HEK293T (cell line): ENCODE measurements around the gene DNAAF5.

ENCODE experiments used
- BHLHE40 ChIP-seq: fragments of 450-650 bp; IDR thresholded peaks from 2 replicates; pipeline ENCODE4 v1.6.1; 2016; ENCODE audit warnings: mild to moderate bottlenecking, moderate library complexity, borderline replicate concordance
- ELF4 ChIP-seq: fragments of 450-650 bp; IDR thresholded peaks from 2 replicates; pipeline ENCODE4 v1.6.1; 2017; ENCODE audit warnings: antibody characterized with exemption
- FOXK2 ChIP-seq: fragments of 450-650 bp; IDR thresholded peaks from 2 replicates; pipeline ENCODE4 v1.6.1; 2016; ENCODE audit warnings: mild to moderate bottlenecking
- FOXM1 ChIP-seq: fragments of 450-650 bp; IDR thresholded peaks from 2 replicates; pipeline ENCODE4 v1.6.1; 2017; ENCODE audit warnings: mild to moderate bottlenecking, borderline replicate concordance
- HDGF ChIP-seq: fragments of 450-650 bp; IDR thresholded peaks from 2 replicates; pipeline ENCODE4 v1.6.1; 2017; ENCODE audit warnings: antibody characterized with exemption, borderline replicate concordance
- PKNOX1 ChIP-seq: fragments of 450-650 bp; IDR thresholded peaks from 2 replicates; pipeline ENCODE4 v1.6.1; 2016
- SP1 ChIP-seq: fragments of 450-650 bp; IDR thresholded peaks from 2 replicates; pipeline ENCODE4 v1.6.1; 2017
- SUZ12 ChIP-seq: fragments of 450-650 bp; IDR thresholded peaks from 2 replicates; pipeline ENCODE4 v1.6.1; 2016; ENCODE audit warnings: mild to moderate bottlenecking
- TARDBP ChIP-seq: fragments of 450-650 bp; IDR thresholded peaks from 2 replicates; pipeline ENCODE4 v1.6.1; 2016
- ZNF384 ChIP-seq: fragments of 450-650 bp; IDR thresholded peaks from 2 replicates; pipeline ENCODE4 v1.6.1; 2016

GRCh38 chr7:824664-825063, 98.2 kb downstream of the DNAAF5 start:
- TF ChIP-seq HDGF, result no peak
- no peak for TF ChIP-seq SP1
- no peak for TF ChIP-seq BHLHE40
- no peak for TF ChIP-seq SUZ12
- TF ChIP-seq TARDBP, result no peak
- no peak for TF ChIP-seq ZNF384
- TF ChIP-seq PKNOX1, result no peak
- no peak for TF ChIP-seq FOXK2
- TF ChIP-seq ELF4, result no peak
- TF ChIP-seq FOXM1, result no peak
